H9 (cell line): ENCODE data around the gene CPNE5. TPM values are rescaled to one million over a fixed set of nuclear protein-coding genes. Genes with fewer than 3 reads are reported as not detected.

ENCODE experiments used
- DNase-seq: peaks from one replicate; pipeline ENCODE4 v3.0.0-alpha.2; 2017
- H2AFZ ChIP-seq: one replicate; pipeline ENCODE4 v1.6.1; 2013; ENCODE audit warnings: mild to moderate bottlenecking, low read length, control low read depth, moderate library complexity
- H2AK5ac ChIP-seq: 2 replicates; pipeline ENCODE4 v1.6.1; 2013; ENCODE audit warnings: low read length, control low read depth, mixed read lengths; ENCODE audit not compliant: insufficient read length
- H2BK120ac ChIP-seq: one replicate; pipeline ENCODE4 v1.6.1; 2013; ENCODE audit warnings: low read depth, mild to moderate bottlenecking, low read length, control low read depth, inconsistent platforms; ENCODE audit not compliant: poor library complexity, severe bottlenecking
- H2BK12ac ChIP-seq: 2 replicates; pipeline ENCODE4 v1.6.1; 2013; ENCODE audit warnings: low read length, control low read depth, mixed read lengths, low read depth; ENCODE audit not compliant: insufficient read length
- H2BK15ac ChIP-seq: 2 replicates; pipeline ENCODE4 v1.6.1; 2013; ENCODE audit warnings: low read depth, low read length, control low read depth
- H2BK20ac ChIP-seq: one replicate; pipeline ENCODE4 v1.6.1; 2013; ENCODE audit warnings: low read depth, mild to moderate bottlenecking, low read length, control low read depth, inconsistent platforms; ENCODE audit not compliant: poor library complexity, severe bottlenecking
- H2BK5ac ChIP-seq: 2 replicates; pipeline ENCODE4 v1.6.1; 2013; ENCODE audit warnings: low read length, control low read depth, mixed read lengths; ENCODE audit not compliant: insufficient read length
- H3K14ac ChIP-seq: 2 replicates; pipeline ENCODE4 v1.6.1; 2013; ENCODE audit warnings: low read length, control low read depth; ENCODE audit not compliant: insufficient read depth
- H3K18ac ChIP-seq: 2 replicates; pipeline ENCODE4 v1.6.1; 2013; ENCODE audit warnings: low read depth, mild to moderate bottlenecking, mixed read lengths, low read length, control low read depth; ENCODE audit not compliant: insufficient read length
- H3K23ac ChIP-seq: 2 replicates; pipeline ENCODE4 v1.6.1; 2013; ENCODE audit warnings: low read length, control low read depth, mixed read lengths, low read depth; ENCODE audit not compliant: insufficient read length
- H3K23me2 ChIP-seq: 2 replicates; pipeline ENCODE4 v1.6.1; 2013; ENCODE audit warnings: low read depth, mild to moderate bottlenecking, mixed read lengths, low read length, control low read depth; ENCODE audit not compliant: insufficient read length, poor library complexity, severe bottlenecking
- H3K27ac ChIP-seq: 2 replicates; pipeline ENCODE4 v1.5.1; 2013; ENCODE audit warnings: low read length, control low read depth, mixed read lengths, low read depth; ENCODE audit not compliant: insufficient read length
- H3K27me3 ChIP-seq: 2 replicates; pipeline ENCODE4 v1.6.1; 2013; ENCODE audit warnings: low read length, control low read depth, inconsistent platforms; ENCODE audit not compliant: insufficient read depth
- H3K4ac ChIP-seq: 2 replicates; pipeline ENCODE4 v1.6.1; 2013; ENCODE audit warnings: low read depth, mild to moderate bottlenecking, control low read depth, inconsistent platforms, low read length, moderate library complexity
- H3K4me1 ChIP-seq: 2 replicates; pipeline ENCODE4 v1.6.1; 2013; ENCODE audit warnings: low read length, control low read depth, inconsistent platforms; ENCODE audit not compliant: insufficient read depth
- H3K4me2 ChIP-seq: 2 replicates; pipeline ENCODE4 v1.6.1; 2013; ENCODE audit warnings: low read length, control low read depth, mixed read lengths; ENCODE audit not compliant: insufficient read length, insufficient read depth
- H3K56ac ChIP-seq: 2 replicates; pipeline ENCODE4 v1.6.1; 2013; ENCODE audit warnings: low read depth, mild to moderate bottlenecking, mixed read lengths, low read length, control low read depth; ENCODE audit not compliant: insufficient read length
- H3K79me1 ChIP-seq: 2 replicates; pipeline ENCODE4 v1.6.1; 2013; ENCODE audit warnings: low read depth, mild to moderate bottlenecking, moderate library complexity, low read length, control low read depth, inconsistent platforms; ENCODE audit not compliant: insufficient read depth, poor library complexity, severe bottlenecking
- H3K79me2 ChIP-seq: 2 replicates; pipeline ENCODE4 v1.6.1; 2013; ENCODE audit warnings: low read length, control low read depth, inconsistent platforms; ENCODE audit not compliant: insufficient read depth
- H3K9ac ChIP-seq: 2 replicates; pipeline ENCODE4 v1.6.1; 2013; ENCODE audit warnings: low read length, control low read depth, mixed read lengths; ENCODE audit not compliant: insufficient read length; ENCODE audit errors: extremely low read depth
- H3K9me3 ChIP-seq: one replicate; pipeline ENCODE4 v1.6.1; 2013; ENCODE audit warnings: low read depth, low read length, inconsistent platforms; ENCODE audit not compliant: control insufficient read depth
- H3T11ph ChIP-seq: one replicate; pipeline ENCODE4 v1.6.1; 2013; ENCODE audit warnings: mild to moderate bottlenecking, low read length, control low read depth, inconsistent platforms
- H4K20me1 ChIP-seq: one replicate; pipeline ENCODE4 v1.6.1; 2013; ENCODE audit not compliant: control insufficient read depth, insufficient read length, insufficient read depth
- H4K5ac ChIP-seq: 2 replicates; pipeline ENCODE4 v1.6.1; 2013; ENCODE audit warnings: low read depth, mild to moderate bottlenecking, mixed read lengths, low read length, control low read depth; ENCODE audit not compliant: insufficient read length
- H4K8ac ChIP-seq: replicated peaks from 2 replicates; pipeline ENCODE4 v1.6.1; 2013; ENCODE audit warnings: low read length, control low read depth, mixed read lengths, low read depth; ENCODE audit not compliant: insufficient read length
- H4K91ac ChIP-seq: 2 replicates; pipeline ENCODE4 v1.6.1; 2013; ENCODE audit warnings: low read depth, mild to moderate bottlenecking, moderate library complexity, mixed read lengths, low read length, control low read depth; ENCODE audit not compliant: insufficient read length
- H3K27ac Mint-ChIP-seq, 3 experiments: 2 replicates in 2 of 3; 3 replicates in 1 of 3; pipeline ENCODE4 v1.8.0; 2020 to 2021; ENCODE audit warnings: mixed read lengths in 3 of 3, mild to moderate bottlenecking in 1 of 3, moderate library complexity in 1 of 3
- H3K27me3 Mint-ChIP-seq: 2 replicates; pipeline ENCODE4 v1.8.0; 2021; ENCODE audit warnings: low read depth, mild to moderate bottlenecking, moderate library complexity, mixed read lengths
- H3K36me3 Mint-ChIP-seq, 3 experiments: 2 replicates in 2 of 3; 3 replicates in 1 of 3; pipeline ENCODE4 v1.8.0; 2020 to 2021; ENCODE audit warnings: low read depth in 3 of 3, mixed read lengths in 3 of 3; ENCODE audit not compliant: insufficient read depth in 1 of 3
- H3K4me1 Mint-ChIP-seq, 2 experiments: 2 replicates each; pipeline ENCODE4 v1.8.0; 2020; ENCODE audit warnings: mixed read lengths in 2 of 2
- H3K4me3 Mint-ChIP-seq, 2 experiments: 2 replicates in 1 of 2; 3 replicates in 1 of 2; pipeline ENCODE4 v1.8.0; 2020 to 2021; ENCODE audit warnings: mild to moderate bottlenecking in 2 of 2, mixed read lengths in 2 of 2, moderate library complexity in 1 of 2
- H3K9me3 Mint-ChIP-seq, 2 experiments: 2 replicates in 1 of 2; 3 replicates in 1 of 2; pipeline ENCODE4 v1.8.0; 2020; ENCODE audit warnings: mild to moderate bottlenecking in 2 of 2, mixed read lengths in 2 of 2, moderate library complexity in 1 of 2
- CTCF ChIP-seq: fragments of 200-600 bp; sonication (generic); conservative IDR thresholded peaks from 3 replicates; pipeline ENCODE4 v1.8.0; 2021; ENCODE audit warnings: antibody characterized with exemption, mild to moderate bottlenecking
- WGBS: extraction: QIAGEN DNeasy Blood & Tissue Kit; methylation state at CpG from one replicate; pipeline ENCODE4 v1.1.7; 2013; ENCODE audit warnings: missing lambda C conversion rate, low lambda C conversion rate, mixed read lengths; ENCODE audit not compliant: insufficient read length; ENCODE audit errors: extremely low coverage; 5-methylcytosine and 5-hydroxymethylcytosine counted together
- total RNA-seq: library from RNA; stranded (reverse); gene quantifications from 2 replicates; pipeline ENCODE4 v1.2.1, GENCODE V29; 2021

The CPNE5 gene
- total RNA-seq, 1 experiment from 2014 or later = 0.52 TPM

GRCh38 chr6:36734486-36735060 is 104.7 kb downstream of the CPNE5 start:
- no peak overlapping the region for H2BK12ac ChIP-seq
- H3K27ac ChIP-seq = no peak overlapping the region
- H4K5ac ChIP-seq = no peak overlapping the region
- H3K27ac Mint-ChIP-seq = no peak overlapping the region; a peak in 1 of 7 replicates
- no peak overlapping the region for H3K18ac ChIP-seq
- no peak overlapping the region for H2AK5ac ChIP-seq
- H2BK15ac ChIP-seq = no peak overlapping the region
- H3K79me2 ChIP-seq = no peaks in the 10 kb centered on the region
- no peak overlapping the region for H3K4ac ChIP-seq
- H3K4me1 ChIP-seq = no peaks in the 10 kb centered on the region; the same call in 1 of the 2 replicates
- H3T11ph ChIP-seq = no peak overlapping the region
- no peak overlapping the region for H2BK120ac ChIP-seq
- H4K20me1 ChIP-seq = no peaks in the 10 kb centered on the region
- H3K27me3 ChIP-seq = no peaks in the 10 kb centered on the region
- H3K9me3 Mint-ChIP-seq = no peaks in the 10 kb centered on the region; a peak in 1 of 5 replicates
- no peak overlapping the region for H3K9ac ChIP-seq
- no peaks in the 10 kb centered on the region for H3K23me2 ChIP-seq
- no peaks in the 10 kb centered on the region for H3K79me1 ChIP-seq
- no peak overlapping the region for H4K91ac ChIP-seq
- H3K4me1 Mint-ChIP-seq = peaks cover 10 to 18% of the 10 kb centered on the region in 2 experiments
- DNase-seq = no peak
- no peaks in the 10 kb centered on the region for H3K36me3 Mint-ChIP-seq
- H2BK20ac ChIP-seq = no peak overlapping the region
- WGBS = no CpG with 5 or more reads among the region's 7 CpGs
- no peaks in the 10 kb centered on the region for H3K9me3 ChIP-seq
- no peak for TF ChIP-seq CTCF
- no peak overlapping the region for H2AFZ ChIP-seq
- H3K4me3 Mint-ChIP-seq = no peak overlapping the region
- no peak overlapping the region for H4K8ac ChIP-seq
- H3K56ac ChIP-seq = no peak overlapping the region
- H3K27me3 Mint-ChIP-seq = peaks cover 8% of the 10 kb centered on the region
- H2BK5ac ChIP-seq = no peak overlapping the region
- no peak overlapping the region for H3K14ac ChIP-seq
- H3K4me2 ChIP-seq = no peak overlapping the region
- no peak overlapping the region for H3K23ac ChIP-seq
